Stimulated activated CD4-positive, alpha-beta T cell treated with anti-CD3 and anti-CD28 coated beads, Interleukin-4, amount 100 ng/mL, for 48 hours (primary cell): Measurements from ENCODE around the gene RBM3.

Source experiments
- DNase-seq, 2 donors: peaks; one replicate each; pipeline ENCODE4 v3.0.0-alpha.2; 2020; ENCODE audit warnings: low read depth in 2 of 2

Gene RBM3

GRCh38 chrX:48576108-48576507 lies 1.8 kb downstream of the RBM3 start:
- no peak for DNase-seq

- DNase-seq, result no peak
These were observed 4.4 kb downstream of the RBM3 start for GRCh38 chrX:48578661-48579128.

- DNase-seq, result no peak
These were observed 5.0 kb downstream of the RBM3 start for GRCh38 chrX:48579259-48579658.

- DNase-seq, result no peak
These were observed 6.4 kb downstream of the RBM3 start for GRCh38 chrX:48580662-48581061.

- no peak for DNase-seq
These were observed 10.4 kb downstream of the RBM3 start for GRCh38 chrX:48584698-48585097.

GRCh38 chrX:48589482-48590162 lies 15.3 kb downstream of the RBM3 start:
- no peak for DNase-seq

- DNase-seq, result no peak
These were observed 16.2 kb downstream of the RBM3 start for GRCh38 chrX:48590203-48591103.

GRCh38 chrX:48591255-48591791 lies 17.0 kb downstream of the RBM3 start:
- DNase-seq, result no peak

- no peak for DNase-seq
These were observed 18.7 kb downstream of the RBM3 start for GRCh38 chrX:48592971-48593370.

GRCh38 chrX:48595929-48596328 lies 21.6 kb downstream of the RBM3 start:
- no peak for DNase-seq

GRCh38 chrX:48597353-48598264 lies 23.3 kb downstream of the RBM3 start, which contains the start of gene WDR13:
WDR13 (plus strand) TSS chrX:48597492; CDS start chrX:48597997, 505 bp downstream.
- peak; percentile 76 to 82 for DNase-seq

- DNase-seq, result no peak
These were observed 24.3 kb downstream of the RBM3 start for GRCh38 chrX:48598614-48599013.

GRCh38 chrX:48599341-48599740 lies 25.1 kb downstream of the RBM3 start:
- no peak for DNase-seq

GRCh38 chrX:48600226-48600625 lies 25.9 kb downstream of the RBM3 start:
- DNase-seq, result no peak

- DNase-seq, result no peak
These were observed 27.6 kb downstream of the RBM3 start for GRCh38 chrX:48601741-48602394.

GRCh38 chrX:48604701-48605100 lies 30.4 kb downstream of the RBM3 start:
- DNase-seq, result no peak

GRCh38 chrX:48606091-48606490 lies 31.8 kb downstream of the RBM3 start:
- no peak for DNase-seq

- DNase-seq, result no peak
These were observed 37.4 kb downstream of the RBM3 start for GRCh38 chrX:48611703-48612102.

- no peak for DNase-seq
These were observed 39.3 kb downstream of the RBM3 start for GRCh38 chrX:48613502-48614160.

GRCh38 chrX:48616576-48616975 lies 42.3 kb downstream of the RBM3 start:
- no peak for DNase-seq
